Thoracic aorta endothelial cell (primary cell): ENCODE results near the gene POU2AF3. TPM values are rescaled to one million over a fixed set of nuclear protein-coding genes. Genes with fewer than 3 reads are reported as not detected.

ENCODE experiments used
- small RNA-seq: library from RNA; depleted of rRNA; stranded (forward); fragments of <200 nt; gene quantifications from one replicate; pipeline ENCODE3, GENCODE V24; 2012
- total RNA-seq: library from RNA; depleted of rRNA; stranded (reverse); fragments of >200 nt; gene quantifications from 2 replicates; pipeline ENCODE4 v1.2.3, GENCODE V29; 2012

POU2AF3 gene, protein sequence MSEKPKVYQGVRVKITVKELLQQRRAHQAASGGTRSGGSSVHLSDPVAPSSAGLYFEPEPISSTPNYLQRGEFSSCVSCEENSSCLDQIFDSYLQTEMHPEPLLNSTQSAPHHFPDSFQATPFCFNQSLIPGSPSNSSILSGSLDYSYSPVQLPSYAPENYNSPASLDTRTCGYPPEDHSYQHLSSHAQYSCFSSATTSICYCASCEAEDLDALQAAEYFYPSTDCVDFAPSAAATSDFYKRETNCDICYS
- total RNA-seq = not detected in 2 replicates

GRCh38 chr11:111298413-111299100, at the start of gene POU2AF3:
Gene POU2AF3 (plus strand): TSS chr11:111298546. CDS start chr11:111298582, 36 bp downstream.

Small RNAs within 50 kb of the gene (small RNA-seq; reads per million reads assigned to genes)
- gene MIR4491 = not detected

Other genes starting within 250 kb of the POU2AF3 start
- not detected in 2 replicates for gene POU2AF2, start 52.8 kb upstream of the POU2AF3 start, total RNA-seq
- gene POU2AF1, start 80.7 kb downstream of the POU2AF3 start, total RNA-seq = not detected in 2 replicates
- not detected in 2 replicates for gene BTG4, start 213.8 kb downstream of the POU2AF3 start, total RNA-seq
- not detected in 2 replicates for gene HOATZ, start 216.2 kb downstream of the POU2AF3 start, total RNA-seq
- gene LAYN, start 242.2 kb downstream of the POU2AF3 start, total RNA-seq = 2.5 and 6.5 TPM in 2 replicates